Prostate gland (tissue), 2 donors: ENCODE results near the gene ZNF423.

ENCODE experiments used
- POLR2A ChIP-seq: fragments of 450-650 bp; IDR thresholded peaks from one replicate; pipeline ENCODE4 v1.6.1; 2016; ENCODE audit warnings: antibody characterized with exemption, mild to moderate bottlenecking
- POLR2AphosphoS5 ChIP-seq: sonication (generic); formaldehyde crosslinking; IDR thresholded peaks from one replicate; pipeline ENCODE4 v1.6.1; 2017; ENCODE audit warnings: antibody characterized with exemption
- TF ChIP-seq, protein P1 (sequence below), 4 experiments: fragments of 200-600 bp in 2 of 4; fragments of 450-650 bp in 2 of 4; sonication (generic) in 2 of 4; IDR thresholded peaks; 1 replicate in 3 of 4; 2 replicates in 1 of 4; pipeline ENCODE4 v1.5.1; 2016 to 2019; ENCODE audit warnings: antibody characterized with exemption in 4 of 4, mild to moderate bottlenecking in 2 of 4, moderate library complexity in 2 of 4

DNA sequence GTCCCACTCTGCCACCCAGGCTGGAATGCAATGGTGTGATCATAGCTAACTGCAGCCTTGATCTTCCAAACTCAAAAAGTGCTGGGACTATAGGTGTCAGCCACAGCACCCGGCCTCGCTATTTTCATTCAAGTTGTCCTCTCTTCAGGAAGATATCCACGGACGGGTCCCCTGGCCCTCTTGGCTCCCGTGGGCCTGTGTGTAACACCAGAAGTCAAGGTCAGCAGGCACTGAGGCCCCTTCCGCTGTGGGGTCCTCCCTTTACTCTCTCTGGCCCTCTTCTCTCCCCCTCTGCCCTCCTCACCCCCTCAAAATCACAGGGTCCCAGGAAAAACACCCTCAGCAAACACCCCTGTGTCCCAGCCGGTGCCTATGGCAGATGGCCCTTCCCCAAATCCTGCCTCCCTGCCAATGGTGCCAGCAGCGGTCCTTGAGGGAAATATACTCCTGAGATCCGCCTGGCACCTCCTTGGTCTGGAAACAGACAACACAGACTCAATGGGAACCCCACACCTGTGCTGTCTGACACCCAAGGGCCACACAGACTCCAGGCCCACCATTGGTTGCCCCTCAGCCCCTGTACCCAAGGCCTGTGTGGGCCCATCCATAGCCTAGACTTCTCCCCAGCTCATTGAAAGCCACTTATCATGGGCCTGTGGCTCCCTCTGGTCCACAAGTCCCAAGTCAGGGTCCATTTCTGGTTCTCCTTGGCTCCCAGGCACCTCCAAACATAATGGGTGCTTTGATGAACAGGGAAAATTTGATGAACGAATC is 221.5 kb downstream of the ZNF423 start:
- TF ChIP-seq, protein P1, sequence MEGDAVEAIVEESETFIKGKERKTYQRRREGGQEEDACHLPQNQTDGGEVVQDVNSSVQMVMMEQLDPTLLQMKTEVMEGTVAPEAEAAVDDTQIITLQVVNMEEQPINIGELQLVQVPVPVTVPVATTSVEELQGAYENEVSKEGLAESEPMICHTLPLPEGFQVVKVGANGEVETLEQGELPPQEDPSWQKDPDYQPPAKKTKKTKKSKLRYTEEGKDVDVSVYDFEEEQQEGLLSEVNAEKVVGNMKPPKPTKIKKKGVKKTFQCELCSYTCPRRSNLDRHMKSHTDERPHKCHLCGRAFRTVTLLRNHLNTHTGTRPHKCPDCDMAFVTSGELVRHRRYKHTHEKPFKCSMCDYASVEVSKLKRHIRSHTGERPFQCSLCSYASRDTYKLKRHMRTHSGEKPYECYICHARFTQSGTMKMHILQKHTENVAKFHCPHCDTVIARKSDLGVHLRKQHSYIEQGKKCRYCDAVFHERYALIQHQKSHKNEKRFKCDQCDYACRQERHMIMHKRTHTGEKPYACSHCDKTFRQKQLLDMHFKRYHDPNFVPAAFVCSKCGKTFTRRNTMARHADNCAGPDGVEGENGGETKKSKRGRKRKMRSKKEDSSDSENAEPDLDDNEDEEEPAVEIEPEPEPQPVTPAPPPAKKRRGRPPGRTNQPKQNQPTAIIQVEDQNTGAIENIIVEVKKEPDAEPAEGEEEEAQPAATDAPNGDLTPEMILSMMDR (IDR thresholded peaks at IDR 0.05), result no peak
- TF ChIP-seq POLR2A (no peak), POLR2AphosphoS5 (no peak)
